Measurements from ENCODE around the gene C1QTNF1.
A peak's percentile ranks its signal among the peaks of the same experiment; 100 is the strongest.

The C1QTNF1 gene

DNA sequence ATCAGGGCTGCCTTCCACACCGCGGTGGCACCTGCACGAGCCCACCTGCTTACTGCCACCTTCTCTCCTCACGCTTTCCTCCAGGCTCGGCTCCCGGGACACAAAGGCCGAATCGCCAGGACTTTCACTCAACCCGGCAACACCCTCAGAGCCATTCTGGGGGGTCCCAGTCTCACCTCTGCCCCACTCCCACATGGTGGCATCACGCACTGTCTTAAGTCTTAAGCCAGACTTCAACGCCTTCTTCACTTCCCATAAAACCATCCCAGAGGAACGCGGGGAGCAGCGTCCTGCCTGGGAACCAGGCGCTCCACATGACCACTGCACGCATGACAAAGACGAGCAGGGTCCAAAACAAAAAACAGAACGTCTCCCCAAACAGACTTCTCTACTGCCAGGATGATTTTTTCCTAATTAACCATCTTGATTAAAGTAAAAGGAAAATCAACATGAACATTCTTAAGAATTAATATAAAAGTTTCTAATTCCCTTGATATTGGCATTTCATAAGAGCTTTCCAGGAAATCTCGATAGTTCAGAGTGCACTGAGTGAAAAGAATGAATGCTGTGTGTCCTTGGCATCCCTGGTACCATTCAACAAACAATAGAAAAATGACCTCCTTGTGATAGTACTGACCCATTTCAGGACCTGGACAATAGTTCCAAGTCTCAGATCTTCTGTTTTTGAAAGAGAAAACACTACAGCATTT is 17.0 kb upstream of the C1QTNF1 start:
- Histone ChIP-seq H3K79me2 (ENCODE audit: low read length) (peaks cover 66% of the 10 kb centered on the region), H3K27me3 (replicated peaks; ENCODE audit: insufficient read depth, low read length) (peaks cover 2% of the 10 kb centered on the region), H3F3A (ENCODE audit: insufficient read depth, low read length) (no peaks in the 10 kb centered on the region), H3K4me1 (ENCODE audit: low read length) (peaks cover 8% of the 10 kb centered on the region; the same call in 1 of the 2 replicates), H3K9me2 (replicated peaks; ENCODE audit: insufficient read depth, low read length) (no peaks in the 10 kb centered on the region), H3K9me3 (replicated peaks; ENCODE audit: insufficient read depth, low read length) (no peaks in the 10 kb centered on the region), H3K4me3 (ENCODE audit: low read length) (no peak overlapping the region), H4K20me1 (ENCODE audit: insufficient read depth, low read length) (no peaks in the 10 kb centered on the region), H3K36me3 (replicated peaks; ENCODE audit: insufficient read depth, low read length) (no peaks in the 10 kb centered on the region), H3K9ac (ENCODE audit: low read length) (no peak overlapping the region), H3K4me2 (ENCODE audit: low read depth, low read length) (no peak overlapping the region), H3K27ac (ENCODE audit: low read length) (no peak overlapping the region), H2AFZ (ENCODE audit: low read length) (no peak overlapping the region)
- no peak for DNase-seq
- TF ChIP-seq EZH2phosphoT487 (IDR thresholded peaks at IDR 0.05; ENCODE audit: low read length), result no peak
- TF ChIP-seq, protein P1, sequence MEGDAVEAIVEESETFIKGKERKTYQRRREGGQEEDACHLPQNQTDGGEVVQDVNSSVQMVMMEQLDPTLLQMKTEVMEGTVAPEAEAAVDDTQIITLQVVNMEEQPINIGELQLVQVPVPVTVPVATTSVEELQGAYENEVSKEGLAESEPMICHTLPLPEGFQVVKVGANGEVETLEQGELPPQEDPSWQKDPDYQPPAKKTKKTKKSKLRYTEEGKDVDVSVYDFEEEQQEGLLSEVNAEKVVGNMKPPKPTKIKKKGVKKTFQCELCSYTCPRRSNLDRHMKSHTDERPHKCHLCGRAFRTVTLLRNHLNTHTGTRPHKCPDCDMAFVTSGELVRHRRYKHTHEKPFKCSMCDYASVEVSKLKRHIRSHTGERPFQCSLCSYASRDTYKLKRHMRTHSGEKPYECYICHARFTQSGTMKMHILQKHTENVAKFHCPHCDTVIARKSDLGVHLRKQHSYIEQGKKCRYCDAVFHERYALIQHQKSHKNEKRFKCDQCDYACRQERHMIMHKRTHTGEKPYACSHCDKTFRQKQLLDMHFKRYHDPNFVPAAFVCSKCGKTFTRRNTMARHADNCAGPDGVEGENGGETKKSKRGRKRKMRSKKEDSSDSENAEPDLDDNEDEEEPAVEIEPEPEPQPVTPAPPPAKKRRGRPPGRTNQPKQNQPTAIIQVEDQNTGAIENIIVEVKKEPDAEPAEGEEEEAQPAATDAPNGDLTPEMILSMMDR (IDR thresholded peaks at IDR 0.05; ENCODE audit: low read length), result no peak
- TF ChIP-seq EZH2 (optimal IDR thresholded peaks at IDR 0.05; ENCODE audit: low read depth, low read length), result no peak

DNA sequence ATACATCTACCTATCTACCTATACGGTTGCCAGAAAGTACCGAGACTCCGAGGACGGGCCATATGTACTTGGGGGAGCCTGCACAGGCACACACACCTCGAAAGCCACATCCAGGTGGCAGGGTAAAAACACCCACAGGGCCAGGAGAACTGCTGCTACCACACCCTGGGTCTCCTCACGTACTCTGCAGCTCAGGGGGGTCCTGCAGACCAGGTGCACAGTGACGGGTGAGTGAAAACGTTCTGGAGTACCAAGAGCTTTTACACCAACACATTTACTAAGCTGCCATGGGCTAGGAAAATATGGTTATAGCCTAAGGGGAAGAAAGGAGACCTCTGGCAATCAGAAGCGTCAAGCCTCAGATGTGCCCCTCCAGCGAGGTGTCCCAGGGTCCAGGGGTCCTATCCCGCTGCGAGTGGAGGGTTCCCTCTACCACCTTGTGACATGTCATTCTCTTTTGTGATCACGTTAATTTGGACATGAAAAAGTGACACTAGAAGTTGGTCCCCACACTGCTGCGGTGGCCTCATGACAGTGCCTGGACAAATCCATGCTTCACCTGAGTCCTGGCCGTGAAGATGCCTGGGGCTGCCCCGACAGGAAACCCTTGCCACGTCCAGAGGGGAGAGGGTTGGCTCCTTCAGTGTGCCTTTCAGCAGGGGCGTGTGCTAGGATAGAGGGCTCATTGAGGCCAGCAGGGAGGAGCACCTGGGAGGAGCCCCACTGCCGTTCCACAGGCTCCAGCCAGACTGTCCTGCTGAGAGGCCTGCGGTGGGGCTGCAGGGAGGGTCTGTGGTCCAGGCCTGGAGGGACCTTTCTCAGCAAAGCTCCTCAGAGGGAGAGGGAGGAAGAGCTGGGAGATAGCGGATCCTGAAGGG is 16.2 kb upstream of the C1QTNF1 start:
- no peak overlapping the region for H3K9ac ChIP-seq (ENCODE audit: low read length)

DNA sequence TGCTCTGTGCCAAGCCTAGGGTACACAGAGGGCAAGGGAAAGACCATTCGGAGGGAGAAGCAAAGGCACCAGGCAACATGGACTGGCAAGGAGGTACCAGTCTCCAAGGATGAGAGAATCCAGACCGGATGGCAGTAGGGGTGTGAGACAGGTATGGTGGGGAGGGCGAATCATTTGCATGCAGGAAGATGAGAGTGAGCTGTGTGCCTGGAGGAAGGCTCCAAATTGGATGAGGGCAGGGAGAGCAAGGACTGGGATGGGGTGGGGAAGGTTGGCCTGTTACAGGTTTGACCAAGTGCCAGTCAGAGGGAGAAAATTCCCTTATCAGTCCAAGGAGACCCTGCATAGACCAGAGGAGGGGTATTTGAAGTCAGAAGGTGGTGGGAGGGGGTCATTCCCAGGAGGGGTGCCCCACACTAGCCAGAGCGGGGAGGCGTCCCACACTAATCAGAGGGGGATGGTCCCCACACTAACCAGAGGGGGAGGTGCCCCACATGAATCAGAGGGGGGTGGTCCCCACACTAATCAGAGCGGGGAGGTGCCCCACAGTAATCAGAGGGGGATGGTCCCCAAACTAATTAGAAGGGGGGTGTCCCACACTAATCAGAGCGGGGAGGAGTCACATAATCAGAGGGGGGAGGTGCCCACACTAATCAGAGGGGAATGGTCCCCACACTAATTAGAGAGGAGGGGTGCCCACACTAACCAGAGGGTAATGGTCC is 15.1 kb upstream of the C1QTNF1 start:
- peak overlapping the region; percentile 80 for H3K4me2 ChIP-seq (ENCODE audit: low read depth, low read length)
- no peak overlapping the region for H3K27ac ChIP-seq (ENCODE audit: low read length)
- H3K79me2 ChIP-seq (ENCODE audit: low read length), result peaks cover 47% of the 10 kb centered on the region
- peak overlapping the region; percentile 55 for H2AFZ ChIP-seq (ENCODE audit: low read length)
- no peak for DNase-seq
- TF ChIP-seq, protein P1 (IDR thresholded peaks at IDR 0.05; ENCODE audit: low read length), result no peak
- TF ChIP-seq EZH2phosphoT487 (IDR thresholded peaks at IDR 0.05; ENCODE audit: low read length), result no peak
- no peak for TF ChIP-seq EZH2 (optimal IDR thresholded peaks at IDR 0.05; ENCODE audit: low read depth, low read length)
- no peaks in the 10 kb centered on the region for H3K36me3 ChIP-seq (replicated peaks; ENCODE audit: insufficient read depth, low read length)
- H3K4me3 ChIP-seq (ENCODE audit: low read length), result peak overlapping the region; percentile 99
- H3K4me1 ChIP-seq (ENCODE audit: low read length), result peaks cover 8% of the 10 kb centered on the region; the same call in 1 of the 2 replicates
- peaks cover 17% of the 10 kb centered on the region for H3K27me3 ChIP-seq (replicated peaks; ENCODE audit: insufficient read depth, low read length)
- H3F3A ChIP-seq (ENCODE audit: insufficient read depth, low read length), result no peaks in the 10 kb centered on the region
- H4K20me1 ChIP-seq (ENCODE audit: insufficient read depth, low read length), result no peaks in the 10 kb centered on the region
- H3K9me2 ChIP-seq (replicated peaks; ENCODE audit: insufficient read depth, low read length), result no peaks in the 10 kb centered on the region
- peak overlapping the region; percentile 85 for H3K9ac ChIP-seq (ENCODE audit: low read length)
- H3K9me3 ChIP-seq (replicated peaks; ENCODE audit: insufficient read depth, low read length), result no peaks in the 10 kb centered on the region

More for the DNA sequence above, 16.2 kb upstream of the C1QTNF1 start:
- H3K4me3 ChIP-seq (ENCODE audit: low read length), result no peak overlapping the region
- TF ChIP-seq, protein P1 (IDR thresholded peaks at IDR 0.05; ENCODE audit: low read length), result no peak
- TF ChIP-seq EZH2 (optimal IDR thresholded peaks at IDR 0.05; ENCODE audit: low read depth, low read length), result no peak
- TF ChIP-seq EZH2phosphoT487 (IDR thresholded peaks at IDR 0.05; ENCODE audit: low read length), result no peak
- peaks cover 8% of the 10 kb centered on the region for H3K27me3 ChIP-seq (replicated peaks; ENCODE audit: insufficient read depth, low read length)
- H3F3A ChIP-seq (ENCODE audit: insufficient read depth, low read length), result no peaks in the 10 kb centered on the region
- H3K4me1 ChIP-seq (ENCODE audit: low read length), result peaks cover 8% of the 10 kb centered on the region; the same call in 1 of the 2 replicates
- no peak overlapping the region for H3K27ac ChIP-seq (ENCODE audit: low read length)
- DNase-seq, result no peak
- no peak overlapping the region for H2AFZ ChIP-seq (ENCODE audit: low read length)
- no peaks in the 10 kb centered on the region for H3K9me3 ChIP-seq (replicated peaks; ENCODE audit: insufficient read depth, low read length)
- no peaks in the 10 kb centered on the region for H4K20me1 ChIP-seq (ENCODE audit: insufficient read depth, low read length)
- peak overlapping the region; percentile 80; the same call in 1 of the 2 replicates for H3K4me2 ChIP-seq (ENCODE audit: low read depth, low read length)
- H3K79me2 ChIP-seq (ENCODE audit: low read length), result peaks cover 58% of the 10 kb centered on the region
- no peaks in the 10 kb centered on the region for H3K36me3 ChIP-seq (replicated peaks; ENCODE audit: insufficient read depth, low read length)
- H3K9me2 ChIP-seq (replicated peaks; ENCODE audit: insufficient read depth, low read length), result no peaks in the 10 kb centered on the region
